K562 (cell line): ENCODE data around the gene CCDC88A. TPM values are rescaled to one million over a fixed set of nuclear protein-coding genes. Genes with fewer than 3 reads are reported as not detected.

Experiments
- CBX1 ChIP-seq: sonication (generic); IDR thresholded peaks from 2 replicates; pipeline ENCODE4 v1.6.1; 2016; ENCODE audit warnings: antibody characterized with exemption, low read depth, mild to moderate bottlenecking
- E2F8 ChIP-seq: fragments of 450-650 bp; IDR thresholded peaks from 2 replicates; pipeline ENCODE4 v1.7.1; 2018; ENCODE audit warnings: mild to moderate bottlenecking, low read depth; ENCODE audit not compliant: partially characterized antibody
- EZH2 ChIP-seq: IDR thresholded peaks from 2 replicates; pipeline ENCODE4 v1.6.1; 2012; ENCODE audit warnings: low read depth, mild to moderate bottlenecking, inconsistent platforms, low read length, borderline replicate concordance
- GTF2F1 ChIP-seq: IDR thresholded peaks from 2 replicates; pipeline ENCODE4 v1.6.1; 2011; ENCODE audit warnings: low read depth, low read length, improper control_type of control experiment
- KAT8 ChIP-seq: fragments of 450-650 bp; IDR thresholded peaks from 2 replicates; pipeline ENCODE4 v1.6.1; 2016; ENCODE audit warnings: low read depth, mild to moderate bottlenecking
- NELFE ChIP-seq: IDR thresholded peaks from 2 replicates; pipeline ENCODE4 v1.6.1; 2011; ENCODE audit warnings: mild to moderate bottlenecking; ENCODE audit not compliant: insufficient read depth, insufficient read length
- NFE2 ChIP-seq: IDR thresholded peaks from 2 replicates; pipeline ENCODE4 v1.6.1; 2014; ENCODE audit warnings: antibody characterized with exemption, low read depth
- polyA plus RNA-seq, 8 experiments: library from polyadenylated mRNA; depleted of rRNA in 4 of 8; stranded (reverse) in 5 of 8; unstranded in 3 of 8; fragments of >200 nt; fragmentation: Nextera tagmentation in 2 of 8; fragmentation: Illumina TruSeq in 1 of 8; extraction: Ambion mirVana in 2 of 8; extraction: Trizol in 1 of 8; gene quantifications; 2 replicates each; pipeline versions ENCODE4 v1.2.1 to v1.2.3, GENCODE V29; 2011 to 2014; ENCODE audit warnings: inconsistent platforms in 1 of 8, missing spikeins in 1 of 8
- total RNA-seq, 7 experiments: library from RNA; depleted of rRNA in 6 of 7; stranded (reverse); fragments of >200 nt in 6 of 7; fragmentation: Illumina TruSeq in 2 of 7; extraction: Trizol in 2 of 7; gene quantifications; 2 replicates each; pipeline versions ENCODE4 v1.2.1 to v1.2.3, GENCODE V29; 2011 to 2021; ENCODE audit warnings: low replicate concordance in 1 of 7
- TF ChIP-seq, protein P1 (sequence below), 2 experiments: fragments of 450-650 bp; IDR thresholded peaks; 2 replicates each; pipeline ENCODE4 v1.6.1; 2018; ENCODE audit warnings: mild to moderate bottlenecking in 2 of 2, low read depth in 1 of 2; ENCODE audit not compliant: partially characterized antibody in 2 of 2
- TF ChIP-seq, protein P2 (sequence below): sonication (generic); formaldehyde crosslinking; IDR thresholded peaks from 2 replicates; pipeline ENCODE4 v1.8.0; 2023; ENCODE audit warnings: missing genetic modification reagents, mild to moderate bottlenecking, borderline replicate concordance
- TF ChIP-seq, protein P3 (sequence below): sonication (generic); formaldehyde crosslinking; IDR thresholded peaks from 2 replicates; pipeline ENCODE4 v1.8.0; 2022; ENCODE audit warnings: missing genetic modification reagents, mild to moderate bottlenecking, borderline replicate concordance

Gene CCDC88A
- total and polyA plus RNA-seq, 9 of the 15 experiments (the other 6 are each of a cell fraction or from before 2014, with no cell fraction given): 29.3 to 102 (median 55.6) TPM

- TF ChIP-seq, protein P1, sequence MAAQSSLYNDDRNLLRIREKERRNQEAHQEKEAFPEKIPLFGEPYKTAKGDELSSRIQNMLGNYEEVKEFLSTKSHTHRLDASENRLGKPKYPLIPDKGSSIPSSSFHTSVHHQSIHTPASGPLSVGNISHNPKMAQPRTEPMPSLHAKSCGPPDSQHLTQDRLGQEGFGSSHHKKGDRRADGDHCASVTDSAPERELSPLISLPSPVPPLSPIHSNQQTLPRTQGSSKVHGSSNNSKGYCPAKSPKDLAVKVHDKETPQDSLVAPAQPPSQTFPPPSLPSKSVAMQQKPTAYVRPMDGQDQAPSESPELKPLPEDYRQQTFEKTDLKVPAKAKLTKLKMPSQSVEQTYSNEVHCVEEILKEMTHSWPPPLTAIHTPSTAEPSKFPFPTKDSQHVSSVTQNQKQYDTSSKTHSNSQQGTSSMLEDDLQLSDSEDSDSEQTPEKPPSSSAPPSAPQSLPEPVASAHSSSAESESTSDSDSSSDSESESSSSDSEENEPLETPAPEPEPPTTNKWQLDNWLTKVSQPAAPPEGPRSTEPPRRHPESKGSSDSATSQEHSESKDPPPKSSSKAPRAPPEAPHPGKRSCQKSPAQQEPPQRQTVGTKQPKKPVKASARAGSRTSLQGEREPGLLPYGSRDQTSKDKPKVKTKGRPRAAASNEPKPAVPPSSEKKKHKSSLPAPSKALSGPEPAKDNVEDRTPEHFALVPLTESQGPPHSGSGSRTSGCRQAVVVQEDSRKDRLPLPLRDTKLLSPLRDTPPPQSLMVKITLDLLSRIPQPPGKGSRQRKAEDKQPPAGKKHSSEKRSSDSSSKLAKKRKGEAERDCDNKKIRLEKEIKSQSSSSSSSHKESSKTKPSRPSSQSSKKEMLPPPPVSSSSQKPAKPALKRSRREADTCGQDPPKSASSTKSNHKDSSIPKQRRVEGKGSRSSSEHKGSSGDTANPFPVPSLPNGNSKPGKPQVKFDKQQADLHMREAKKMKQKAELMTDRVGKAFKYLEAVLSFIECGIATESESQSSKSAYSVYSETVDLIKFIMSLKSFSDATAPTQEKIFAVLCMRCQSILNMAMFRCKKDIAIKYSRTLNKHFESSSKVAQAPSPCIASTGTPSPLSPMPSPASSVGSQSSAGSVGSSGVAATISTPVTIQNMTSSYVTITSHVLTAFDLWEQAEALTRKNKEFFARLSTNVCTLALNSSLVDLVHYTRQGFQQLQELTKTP (IDR thresholded peaks at IDR 0.05; ENCODE audit: low read depth in 1 of 2, partially characterized antibody in 2 of 2): peak; percentile 39 to 74
- peak; percentile 98 for TF ChIP-seq E2F8
- TF ChIP-seq NELFE: no peak
- 0 out of 2 replicates have a peak, but pooled peaks have one; percentile 55 for TF ChIP-seq GTF2F1
- TF ChIP-seq KAT8: peak; percentile 43; the same call in 1 of the 2 replicates
- TF ChIP-seq, protein P2, sequence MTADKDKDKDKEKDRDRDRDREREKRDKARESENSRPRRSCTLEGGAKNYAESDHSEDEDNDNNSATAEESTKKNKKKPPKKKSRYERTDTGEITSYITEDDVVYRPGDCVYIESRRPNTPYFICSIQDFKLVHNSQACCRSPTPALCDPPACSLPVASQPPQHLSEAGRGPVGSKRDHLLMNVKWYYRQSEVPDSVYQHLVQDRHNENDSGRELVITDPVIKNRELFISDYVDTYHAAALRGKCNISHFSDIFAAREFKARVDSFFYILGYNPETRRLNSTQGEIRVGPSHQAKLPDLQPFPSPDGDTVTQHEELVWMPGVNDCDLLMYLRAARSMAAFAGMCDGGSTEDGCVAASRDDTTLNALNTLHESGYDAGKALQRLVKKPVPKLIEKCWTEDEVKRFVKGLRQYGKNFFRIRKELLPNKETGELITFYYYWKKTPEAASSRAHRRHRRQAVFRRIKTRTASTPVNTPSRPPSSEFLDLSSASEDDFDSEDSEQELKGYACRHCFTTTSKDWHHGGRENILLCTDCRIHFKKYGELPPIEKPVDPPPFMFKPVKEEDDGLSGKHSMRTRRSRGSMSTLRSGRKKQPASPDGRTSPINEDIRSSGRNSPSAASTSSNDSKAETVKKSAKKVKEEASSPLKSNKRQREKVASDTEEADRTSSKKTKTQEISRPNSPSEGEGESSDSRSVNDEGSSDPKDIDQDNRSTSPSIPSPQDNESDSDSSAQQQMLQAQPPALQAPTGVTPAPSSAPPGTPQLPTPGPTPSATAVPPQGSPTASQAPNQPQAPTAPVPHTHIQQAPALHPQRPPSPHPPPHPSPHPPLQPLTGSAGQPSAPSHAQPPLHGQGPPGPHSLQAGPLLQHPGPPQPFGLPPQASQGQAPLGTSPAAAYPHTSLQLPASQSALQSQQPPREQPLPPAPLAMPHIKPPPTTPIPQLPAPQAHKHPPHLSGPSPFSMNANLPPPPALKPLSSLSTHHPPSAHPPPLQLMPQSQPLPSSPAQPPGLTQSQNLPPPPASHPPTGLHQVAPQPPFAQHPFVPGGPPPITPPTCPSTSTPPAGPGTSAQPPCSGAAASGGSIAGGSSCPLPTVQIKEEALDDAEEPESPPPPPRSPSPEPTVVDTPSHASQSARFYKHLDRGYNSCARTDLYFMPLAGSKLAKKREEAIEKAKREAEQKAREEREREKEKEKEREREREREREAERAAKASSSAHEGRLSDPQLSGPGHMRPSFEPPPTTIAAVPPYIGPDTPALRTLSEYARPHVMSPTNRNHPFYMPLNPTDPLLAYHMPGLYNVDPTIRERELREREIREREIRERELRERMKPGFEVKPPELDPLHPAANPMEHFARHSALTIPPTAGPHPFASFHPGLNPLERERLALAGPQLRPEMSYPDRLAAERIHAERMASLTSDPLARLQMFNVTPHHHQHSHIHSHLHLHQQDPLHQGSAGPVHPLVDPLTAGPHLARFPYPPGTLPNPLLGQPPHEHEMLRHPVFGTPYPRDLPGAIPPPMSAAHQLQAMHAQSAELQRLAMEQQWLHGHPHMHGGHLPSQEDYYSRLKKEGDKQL (CRISPR knock-in tag): no peak
- TF ChIP-seq NFE2: no peak
- no peak for TF ChIP-seq EZH2
- TF ChIP-seq CBX1: peak; percentile 93
- TF ChIP-seq, protein P3, sequence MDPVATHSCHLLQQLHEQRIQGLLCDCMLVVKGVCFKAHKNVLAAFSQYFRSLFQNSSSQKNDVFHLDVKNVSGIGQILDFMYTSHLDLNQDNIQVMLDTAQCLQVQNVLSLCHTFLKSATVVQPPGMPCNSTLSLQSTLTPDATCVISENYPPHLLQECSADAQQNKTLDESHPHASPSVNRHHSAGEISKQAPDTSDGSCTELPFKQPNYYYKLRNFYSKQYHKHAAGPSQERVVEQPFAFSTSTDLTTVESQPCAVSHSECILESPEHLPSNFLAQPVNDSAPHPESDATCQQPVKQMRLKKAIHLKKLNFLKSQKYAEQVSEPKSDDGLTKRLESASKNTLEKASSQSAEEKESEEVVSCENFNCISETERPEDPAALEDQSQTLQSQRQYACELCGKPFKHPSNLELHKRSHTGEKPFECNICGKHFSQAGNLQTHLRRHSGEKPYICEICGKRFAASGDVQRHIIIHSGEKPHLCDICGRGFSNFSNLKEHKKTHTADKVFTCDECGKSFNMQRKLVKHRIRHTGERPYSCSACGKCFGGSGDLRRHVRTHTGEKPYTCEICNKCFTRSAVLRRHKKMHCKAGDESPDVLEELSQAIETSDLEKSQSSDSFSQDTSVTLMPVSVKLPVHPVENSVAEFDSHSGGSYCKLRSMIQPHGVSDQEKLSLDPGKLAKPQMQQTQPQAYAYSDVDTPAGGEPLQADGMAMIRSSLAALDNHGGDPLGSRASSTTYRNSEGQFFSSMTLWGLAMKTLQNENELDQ (CRISPR knock-in tag): no peak
Measured at GRCh38 chr2:55268907-55269644, 150.6 kb downstream of the CCDC88A start, which contains the start of gene MTIF2 (continued).
